HG03175 (cell line): Measurements from ENCODE around the gene RBP3.
A peak's percentile ranks its signal among the peaks of the same experiment; 100 is the strongest.

Source experiments
- ATAC-seq: cut with Tn5 transposase; IDR thresholded peaks from one replicate; pipeline ENCODE4 v1.9.1; 2021; ENCODE audit warnings: mild to moderate bottlenecking, moderate library complexity; ENCODE audit not compliant: unreplicated experiment

Gene RBP3

GRCh38 chr10:47334466-47335295 is 13.5 kb upstream of the RBP3 start:
- ATAC-seq, result no peak

- no peak for ATAC-seq
These were observed 12.3 kb upstream of the RBP3 start for GRCh38 chr10:47335906-47336305.

GRCh38 chr10:47336387-47337134 is 11.6 kb upstream of the RBP3 start:
- no peak for ATAC-seq

- no peak for ATAC-seq
These were observed 10.9 kb upstream of the RBP3 start for GRCh38 chr10:47337310-47337709.

GRCh38 chr10:47339186-47339735 is 8.9 kb upstream of the RBP3 start:
- no peak for ATAC-seq

- ATAC-seq, result peak; percentile 9
These were observed 8.2 kb upstream of the RBP3 start for GRCh38 chr10:47339759-47340607.

GRCh38 chr10:47340608-47341170 is 7.5 kb upstream of the RBP3 start:
- peak; percentile 60 for ATAC-seq

GRCh38 chr10:47344996-47345870 is 2.9 kb upstream of the RBP3 start:
- ATAC-seq, result no peak

- ATAC-seq, result no peak
These were observed 1.4 kb upstream of the RBP3 start for GRCh38 chr10:47346581-47347302.

GRCh38 chr10:47347303-47347675 is 874 bp upstream of the RBP3 start:
- ATAC-seq, result no peak

- no peak for ATAC-seq
These were observed 703 bp downstream of the RBP3 start for GRCh38 chr10:47348661-47349470.

GRCh38 chr10:47349516-47349915 is 1.4 kb downstream of the RBP3 start:
- ATAC-seq, result no peak

GRCh38 chr10:47349941-47350371 is 1.8 kb downstream of the RBP3 start:
- no peak for ATAC-seq

GRCh38 chr10:47350671-47351640 is 2.8 kb downstream of the RBP3 start:
- no peak for ATAC-seq

- ATAC-seq, result no peak
These were observed 4.0 kb downstream of the RBP3 start for GRCh38 chr10:47351899-47352815.

GRCh38 chr10:47353351-47353750 is 5.2 kb downstream of the RBP3 start:
- no peak for ATAC-seq
